SH-SY5Y (cell line): ENCODE measurements around the gene STK24.

Source experiments
- GATA2 ChIP-seq: IDR thresholded peaks from 2 replicates; pipeline ENCODE4 v1.6.1; 2011; ENCODE audit warnings: mild to moderate bottlenecking, low read depth, low read length
- GATA3 ChIP-seq: IDR thresholded peaks from 2 replicates; pipeline ENCODE4 v1.6.1; 2011; ENCODE audit warnings: low read depth, mild to moderate bottlenecking, low read length, moderate library complexity

DNA sequence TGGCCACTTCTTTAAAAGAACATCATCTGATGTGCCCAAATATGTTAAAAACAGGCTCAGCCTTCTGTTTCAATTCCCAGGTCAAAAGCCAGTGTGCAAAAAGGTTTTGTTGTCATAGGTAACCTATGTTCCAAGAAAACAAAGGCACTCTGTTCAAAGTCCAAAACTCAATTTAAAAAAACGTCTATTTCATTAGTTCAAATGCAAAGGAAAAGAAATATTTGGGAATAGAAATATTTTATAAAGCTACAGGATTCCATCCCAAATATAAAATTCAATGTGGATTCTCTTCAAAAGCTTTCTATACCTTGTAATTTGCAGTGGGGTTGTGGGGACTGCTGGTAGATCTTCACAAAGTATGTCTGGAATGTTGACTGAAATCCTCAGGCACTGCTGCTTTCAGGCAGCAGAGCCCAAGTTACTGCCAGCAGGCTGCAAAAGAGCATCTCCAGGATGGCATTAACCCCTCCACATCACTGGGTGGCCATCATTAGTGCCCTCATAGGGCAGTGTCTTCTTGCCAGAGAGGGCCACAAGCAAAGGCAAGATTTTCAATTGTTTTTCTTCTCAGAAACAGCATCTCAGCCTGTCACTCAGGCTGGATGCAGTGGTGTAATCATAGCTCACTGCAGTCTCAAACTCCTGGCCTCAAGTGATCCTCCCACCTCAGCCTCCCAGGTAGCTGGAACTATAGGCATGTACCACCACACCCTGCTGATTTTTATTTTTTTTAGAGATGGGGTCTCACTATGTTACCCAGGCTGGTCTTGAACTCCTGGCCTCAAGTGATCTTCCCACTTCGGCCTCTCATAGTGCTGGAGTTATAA lies 22.8 kb upstream of the STK24 start:
- TF ChIP-seq GATA3 (no peak), GATA2 (no peak)
